Measurements from ENCODE around the gene IDH3A. TPM values are rescaled to one million over a fixed set of nuclear protein-coding genes. Genes with fewer than 3 reads are reported as not detected.

The IDH3A gene
- total RNA-seq, 2 donors from 2014 or later = 203 to 264 TPM

DNA sequence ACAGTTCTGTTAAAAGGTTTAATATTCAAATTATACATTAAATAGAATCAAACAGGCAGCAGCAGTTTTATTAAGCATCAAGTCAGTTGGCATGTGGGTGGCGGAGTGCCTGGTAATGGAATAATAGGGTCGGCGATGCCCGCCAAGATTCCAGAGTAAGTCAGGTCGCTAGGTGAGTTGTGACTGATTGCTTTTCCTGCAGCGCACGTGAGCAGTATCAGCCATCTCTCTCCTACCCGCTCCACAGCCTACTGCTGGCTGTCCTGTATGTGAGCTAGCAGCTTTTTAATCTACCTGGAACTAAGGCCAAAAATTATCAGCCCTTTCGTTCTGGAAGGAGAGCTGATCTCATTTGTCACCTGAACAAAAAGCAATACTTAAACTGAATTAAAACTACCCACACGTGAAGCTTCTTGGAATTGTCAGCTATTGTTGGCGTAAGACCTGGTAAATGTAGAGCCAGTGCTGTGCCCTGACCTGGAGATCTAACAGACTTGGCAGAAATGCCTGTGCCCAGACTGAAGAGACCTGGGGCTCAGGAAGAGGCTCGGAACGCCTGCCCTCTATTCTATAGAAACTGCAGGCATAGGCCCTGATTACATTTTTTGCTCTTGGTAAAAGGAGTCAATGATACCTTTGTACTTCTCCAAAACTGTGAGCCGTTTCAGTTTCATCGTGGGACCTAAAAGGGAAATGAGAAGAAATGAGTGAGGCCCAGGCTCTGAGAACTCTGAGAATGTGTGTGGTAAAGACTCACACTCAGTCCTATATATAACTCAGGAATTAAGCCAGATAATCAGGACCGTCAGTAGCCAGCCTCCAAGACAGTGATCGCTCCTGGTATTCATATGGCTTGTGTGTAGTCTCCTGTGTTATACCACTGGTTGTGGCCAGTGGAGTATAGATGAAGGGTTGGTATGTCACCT lies 21.9 kb downstream of the IDH3A start:
- Histone ChIP-seq H3K9ac (ENCODE audit: low read depth in 2 of 2, low read length in 2 of 2) (no peak overlapping the region), H3K4me3 (no peak overlapping the region), H3K27ac (no peak overlapping the region), H3K27me3 (no peaks in the 10 kb centered on the region), H3K36me3 (no peaks in the 10 kb centered on the region), H3K4me1 (no peaks in the 10 kb centered on the region), H3K9me3 (no peaks in the 10 kb centered on the region)
- TF ChIP-seq CTCF (IDR thresholded peaks at IDR 0.05) = no peak
- intact Hi-C loops (cut with DNase I) = no loop called here
- peak; percentile 20 for DNase-seq

DNA sequence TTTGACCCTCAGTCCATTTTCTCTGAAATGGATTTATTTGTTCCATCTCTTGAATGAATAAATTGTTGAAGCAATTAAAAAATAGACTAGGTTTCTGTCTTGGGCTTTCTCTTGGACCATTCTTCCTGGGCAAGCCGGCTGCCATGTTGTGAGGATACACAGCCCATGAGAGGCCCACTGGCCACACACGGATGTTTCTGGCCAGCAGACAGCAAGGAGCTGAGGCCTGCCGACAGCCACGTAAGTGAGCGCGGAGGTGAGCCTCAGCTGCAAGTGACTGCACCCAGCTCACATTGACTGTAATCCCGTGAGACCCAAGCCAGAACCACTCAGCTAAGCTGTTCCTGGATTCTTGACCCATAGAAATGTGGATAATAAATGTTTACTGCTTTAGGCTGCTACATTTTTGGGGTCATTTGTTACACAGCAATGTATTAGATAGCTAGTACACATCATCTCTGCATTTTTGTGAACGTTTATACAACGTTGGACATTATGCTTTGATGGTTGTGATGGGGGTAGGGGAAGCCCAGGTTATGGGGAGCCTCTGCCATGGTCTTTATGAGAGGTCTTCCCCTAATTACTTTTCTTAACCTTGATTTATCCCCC lies 22.8 kb downstream of the IDH3A start:
- no peak for TF ChIP-seq CTCF (IDR thresholded peaks at IDR 0.05)
- intact Hi-C loops (cut with DNase I) = no loop called here
- H3K4me1 ChIP-seq = no peaks in the 10 kb centered on the region
- no peak overlapping the region for H3K4me3 ChIP-seq
- H3K27ac ChIP-seq = no peak overlapping the region
- H3K27me3 ChIP-seq = no peaks in the 10 kb centered on the region
- peak; percentile 10 for DNase-seq
- H3K9ac ChIP-seq (ENCODE audit: low read depth in 2 of 2, low read length in 2 of 2) = no peak overlapping the region
- no peaks in the 10 kb centered on the region for H3K9me3 ChIP-seq
- H3K36me3 ChIP-seq = no peaks in the 10 kb centered on the region

DNA sequence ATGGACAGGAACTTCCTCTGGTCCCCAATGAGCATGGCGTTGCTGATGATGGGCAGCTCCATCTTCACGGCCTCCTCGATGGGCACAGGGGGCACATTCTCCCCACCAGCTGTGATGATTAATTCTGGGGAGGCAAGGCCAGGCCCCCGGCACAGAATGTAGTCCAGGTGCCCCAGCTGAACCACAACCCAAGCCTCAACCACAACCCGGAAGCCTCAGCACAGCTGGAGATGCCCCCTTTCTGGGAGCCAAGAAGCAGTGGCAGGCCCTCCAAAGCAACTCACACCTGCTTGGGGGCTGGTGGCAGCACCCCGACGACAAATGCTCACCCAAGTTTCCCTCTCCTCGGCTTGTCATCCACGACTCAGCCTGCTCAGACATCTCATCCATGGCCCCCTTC lies 25.2 kb downstream of the IDH3A start:
- H3K4me1 ChIP-seq = no peaks in the 10 kb centered on the region
- no peaks in the 10 kb centered on the region for H3K27me3 ChIP-seq
- no peak overlapping the region for H3K9ac ChIP-seq (ENCODE audit: low read depth in 2 of 2, low read length in 2 of 2)
- TF ChIP-seq CTCF (IDR thresholded peaks at IDR 0.05) = no peak
- intact Hi-C loops (cut with DNase I) = no loop called here
- H3K9me3 ChIP-seq = no peaks in the 10 kb centered on the region
- H3K4me3 ChIP-seq = no peak overlapping the region
- no peaks in the 10 kb centered on the region for H3K36me3 ChIP-seq
- no peak overlapping the region for H3K27ac ChIP-seq
- DNase-seq = peak; percentile 13

- H3K4me3 ChIP-seq = no peak overlapping the region
- no peaks in the 10 kb centered on the region for H3K9me3 ChIP-seq
- no peaks in the 10 kb centered on the region for H3K4me1 ChIP-seq
- H3K27me3 ChIP-seq = no peaks in the 10 kb centered on the region
- peak; percentile 17 for DNase-seq
- no peak overlapping the region for H3K27ac ChIP-seq
- intact Hi-C loops (cut with DNase I) = no loop called here
- no peaks in the 10 kb centered on the region for H3K36me3 ChIP-seq
- TF ChIP-seq CTCF (IDR thresholded peaks at IDR 0.05) = no peak
- no peak overlapping the region for H3K9ac ChIP-seq (ENCODE audit: low read depth in 2 of 2, low read length in 2 of 2)
Measured at GRCh38 chr15:78175330-78175729, 26.2 kb downstream of the IDH3A start.

DNA sequence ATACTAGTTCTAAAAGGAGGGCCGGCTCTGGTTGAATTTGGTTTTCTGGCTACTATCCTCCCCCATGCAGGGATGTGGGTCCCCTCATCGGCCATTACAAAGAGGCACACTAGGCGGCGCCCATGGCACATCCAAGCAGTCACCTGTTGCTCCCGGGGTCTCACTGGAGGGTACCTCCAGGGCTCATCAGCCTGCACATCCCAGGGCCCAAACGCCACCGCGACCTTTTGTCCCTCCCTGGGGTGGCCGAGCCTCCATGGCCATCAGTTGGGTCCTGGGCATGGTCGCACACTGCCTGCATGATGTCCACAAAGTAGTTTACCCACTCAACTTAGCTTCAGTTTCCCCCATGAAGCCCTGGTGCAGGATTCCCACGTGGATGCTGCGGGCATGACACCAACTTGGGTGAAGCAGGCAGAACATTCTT lies 28.3 kb downstream of the IDH3A start:
- no peak overlapping the region for H3K27ac ChIP-seq
- no peaks in the 10 kb centered on the region for H3K36me3 ChIP-seq
- intact Hi-C loops (cut with DNase I) = loop anchor here (2.0 kb wide), 1 partner anchor 63 kb away; no protein-coding TSS in a partner anchor
- no peak overlapping the region for H3K4me3 ChIP-seq
- peak; percentile 43 for TF ChIP-seq CTCF (IDR thresholded peaks at IDR 0.05)
- H3K4me1 ChIP-seq = no peaks in the 10 kb centered on the region
- peak; percentile 56 for DNase-seq
- no peaks in the 10 kb centered on the region for H3K9me3 ChIP-seq
- no peaks in the 10 kb centered on the region for H3K27me3 ChIP-seq
- H3K9ac ChIP-seq (ENCODE audit: low read depth in 2 of 2, low read length in 2 of 2) = no peak overlapping the region

Measured in colonic mucosa (tissue), 4 donors.